ENCODE measurements around the gene CHI3L2. TPM values are rescaled to one million over a fixed set of nuclear protein-coding genes. Genes with fewer than 3 reads are reported as not detected.

CHI3L2 gene, protein sequence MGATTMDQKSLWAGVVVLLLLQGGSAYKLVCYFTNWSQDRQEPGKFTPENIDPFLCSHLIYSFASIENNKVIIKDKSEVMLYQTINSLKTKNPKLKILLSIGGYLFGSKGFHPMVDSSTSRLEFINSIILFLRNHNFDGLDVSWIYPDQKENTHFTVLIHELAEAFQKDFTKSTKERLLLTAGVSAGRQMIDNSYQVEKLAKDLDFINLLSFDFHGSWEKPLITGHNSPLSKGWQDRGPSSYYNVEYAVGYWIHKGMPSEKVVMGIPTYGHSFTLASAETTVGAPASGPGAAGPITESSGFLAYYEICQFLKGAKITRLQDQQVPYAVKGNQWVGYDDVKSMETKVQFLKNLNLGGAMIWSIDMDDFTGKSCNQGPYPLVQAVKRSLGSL
- total RNA-seq (2011; cell fraction: chromatin; rRNA removed; ENCODE audit: low replicate concordance), result not detected in 2 replicates
- total RNA-seq (2011; cell fraction: nucleolus; rRNA removed), result not detected in 2 replicates
- not detected in 2 replicates for total RNA-seq (2011; cell fraction: nucleoplasm; rRNA removed)
- total RNA-seq (2014; rRNA removed) (not detected in 2 replicates), total RNA-seq (2014; rRNA removed; fragmentation: Illumina TruSeq; extraction: Trizol) (not detected in 2 replicates), total RNA-seq (2015; rRNA removed; fragmentation: Illumina TruSeq; extraction: Trizol) (0.07 TPM in 1 of 2 replicates, not detected in the other), total RNA-seq (2021) (0.27 TPM in 1 of 2 replicates, not detected in the other), polyA plus RNA-seq (2011; rRNA removed) (0.05 and 0.15 TPM in 2 replicates), polyA plus RNA-seq (2014; fragmentation: Illumina TruSeq; extraction: Trizol) (not detected in 2 replicates), polyA plus RNA-seq (2014; fragmentation: Nextera tagmentation; extraction: Ambion mirVana) (not detected), polyA plus RNA-seq (2014; rRNA removed) (0.22 TPM in 1 of 2 replicates, not detected in the other), polyA minus RNA-seq (2011; rRNA and poly(A)+ RNA removed) (not detected in 2 replicates), Bru-seq, nascent RNA (percentile 12 among the genes with signal in this experiment), BruChase-seq, experiment 1, labeled RNA remaining after a 2-hour chase (percentile 34 among the genes with signal in this experiment), BruChase-seq, experiment 2, labeled RNA remaining after a 6-hour chase (percentile 33 among the genes with signal in this experiment)
- polyA plus RNA-seq (2011; cell fraction: cytosol; rRNA removed), result 0.19 TPM in 1 of 2 replicates, not detected in the other
- not detected in 2 replicates for polyA plus RNA-seq (2011; cell fraction: nucleus; rRNA removed)
- 0.12 and 0.15 TPM in 2 replicates for polyA plus RNA-seq (2012)
- not detected in 2 replicates for polyA minus RNA-seq (2011; cell fraction: cytosol; rRNA and poly(A)+ RNA removed)
- not detected in 2 replicates for polyA minus RNA-seq (2011; cell fraction: nucleus; rRNA and poly(A)+ RNA removed)
- long read RNA-seq, experiment 1, result 0 reads
- long read RNA-seq, experiment 2, result 0 reads
- long read RNA-seq, experiment 3, result 0 reads

DNA sequence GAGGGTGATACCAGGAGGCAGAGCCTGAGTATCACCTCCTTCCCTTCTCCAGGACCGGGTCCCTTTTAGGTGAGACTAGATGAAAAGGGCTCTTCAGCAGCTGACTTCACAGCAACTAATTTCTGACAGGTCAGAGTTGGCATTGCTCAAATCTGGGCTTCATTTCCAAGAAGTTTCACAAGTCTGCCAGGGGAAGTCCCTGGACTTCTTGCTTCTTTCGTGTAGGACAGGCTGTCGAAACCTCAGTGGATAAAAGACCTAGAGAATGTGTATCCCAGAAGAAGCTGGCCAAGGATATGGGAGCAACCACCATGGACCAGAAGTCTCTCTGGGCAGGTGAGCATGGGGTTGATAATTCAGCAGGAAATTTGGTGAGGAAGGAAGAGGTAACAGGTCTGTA is at the start of gene CHI3L2:
Gene CHI3L2, plus strand, starts transcription at position 280 of the 400 bp plus-strand sequence. Its CDS starts 17 bp downstream, at position 297.
- no TSS peak for BruUV-seq (replicated peaks)
- in situ Hi-C loops (cut with MboI) (loop anchor here (10.0 kb wide), 1 partner anchor 167 kb away; no protein-coding TSS in a partner anchor), intact Hi-C loops (cut with micrococcal nuclease) (no loop called here)
- no peak within 1 kb of the TSS for H2AFZ ChIP-seq (ENCODE audit: low read depth, low read length)
- H3K4me2 ChIP-seq (ENCODE audit: insufficient read depth, low read length), result no peak within 1 kb of the TSS
- no peak within 1 kb of the TSS for H3K27ac ChIP-seq (ENCODE audit: extremely low read depth, low read depth, low read length)
- DNase-seq (ENCODE audit: extremely low read depth in 1 of 4, low spot score in 3 of 4) (no peak), FAIRE-seq (no peak), ATAC-seq (no peak)
- POLR2A ChIA-PET, result no interaction called here
- WGBS (ENCODE audit: insufficient coverage, low coverage, missing lambda C conversion rate), result 0% methylated on average over 3 of the region's 3 CpGs
- H3K4me1 ChIP-seq (replicated peaks in 1 of 2; ENCODE audit: control insufficient read depth in 2 of 2, insufficient read depth in 2 of 2, low read length in 2 of 2), result no peaks in the 10 kb centered on the region; a peak in 1 of 5 replicates
- CTCF ChIA-PET (ENCODE audit: low intra/inter-chr PET ratio), result no interaction called here
- no peaks in the 10 kb centered on the region for H3K9me1 ChIP-seq (ENCODE audit: control insufficient read depth, insufficient read depth, low read length)
- H3K27me3 ChIP-seq (ENCODE audit: control insufficient read depth in 2 of 2, insufficient read depth in 2 of 2, low read length in 2 of 2), result peaks cover 16 to 19% of the 10 kb centered on the region in 2 experiments
- H3K9me3 ChIP-seq (replicated peaks; ENCODE audit: control insufficient read depth, insufficient read depth, low read depth, low read length), result no peaks in the 10 kb centered on the region
- peaks cover 2% of the 10 kb centered on the region; the same call in 1 of the 2 replicates for H4K20me1 ChIP-seq (replicated peaks; ENCODE audit: control insufficient read depth, insufficient read depth, low read length)
- no peak within 1 kb of the TSS for H3K4me3 ChIP-seq
- no peak within 1 kb of the TSS for H3K9ac ChIP-seq (ENCODE audit: insufficient read depth in 1 of 2, low read depth in 2 of 2, low read length in 2 of 2)
- H3K79me2 ChIP-seq (ENCODE audit: control insufficient read depth, insufficient read depth, low read length), result no peaks in the 10 kb centered on the region
- no peaks in the 10 kb centered on the region for H3K36me3 ChIP-seq (ENCODE audit: control insufficient read depth, insufficient read depth, low read length)
- TF ChIP-seq, protein P1, sequence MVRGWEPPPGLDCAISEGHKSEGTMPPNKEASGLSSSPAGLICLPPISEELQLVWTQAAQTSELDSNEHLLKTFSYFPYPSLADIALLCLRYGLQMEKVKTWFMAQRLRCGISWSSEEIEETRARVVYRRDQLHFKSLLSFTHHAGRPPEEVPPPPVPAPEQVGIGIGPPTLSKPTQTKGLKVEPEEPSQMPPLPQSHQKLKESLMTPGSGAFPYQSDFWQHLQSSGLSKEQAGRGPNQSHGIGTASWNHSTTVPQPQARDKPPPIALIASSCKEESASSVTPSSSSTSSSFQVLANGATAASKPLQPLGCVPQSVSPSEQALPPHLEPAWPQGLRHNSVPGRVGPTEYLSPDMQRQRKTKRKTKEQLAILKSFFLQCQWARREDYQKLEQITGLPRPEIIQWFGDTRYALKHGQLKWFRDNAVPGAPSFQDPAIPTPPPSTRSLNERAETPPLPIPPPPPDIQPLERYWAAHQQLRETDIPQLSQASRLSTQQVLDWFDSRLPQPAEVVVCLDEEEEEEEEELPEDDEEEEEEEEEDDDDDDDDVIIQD (CRISPR knock-in tag; IDR thresholded peaks at IDR 0.05), result no peak
- TF ChIP-seq ZNF165 (CRISPR knock-in tag; IDR thresholded peaks at IDR 0.05; ENCODE audit: borderline replicate concordance), result no peak
- TF ChIP-seq CHCHD3 (CRISPR knock-in tag; IDR thresholded peaks at IDR 0.05), result no peak
- TF ChIP-seq, protein P2, sequence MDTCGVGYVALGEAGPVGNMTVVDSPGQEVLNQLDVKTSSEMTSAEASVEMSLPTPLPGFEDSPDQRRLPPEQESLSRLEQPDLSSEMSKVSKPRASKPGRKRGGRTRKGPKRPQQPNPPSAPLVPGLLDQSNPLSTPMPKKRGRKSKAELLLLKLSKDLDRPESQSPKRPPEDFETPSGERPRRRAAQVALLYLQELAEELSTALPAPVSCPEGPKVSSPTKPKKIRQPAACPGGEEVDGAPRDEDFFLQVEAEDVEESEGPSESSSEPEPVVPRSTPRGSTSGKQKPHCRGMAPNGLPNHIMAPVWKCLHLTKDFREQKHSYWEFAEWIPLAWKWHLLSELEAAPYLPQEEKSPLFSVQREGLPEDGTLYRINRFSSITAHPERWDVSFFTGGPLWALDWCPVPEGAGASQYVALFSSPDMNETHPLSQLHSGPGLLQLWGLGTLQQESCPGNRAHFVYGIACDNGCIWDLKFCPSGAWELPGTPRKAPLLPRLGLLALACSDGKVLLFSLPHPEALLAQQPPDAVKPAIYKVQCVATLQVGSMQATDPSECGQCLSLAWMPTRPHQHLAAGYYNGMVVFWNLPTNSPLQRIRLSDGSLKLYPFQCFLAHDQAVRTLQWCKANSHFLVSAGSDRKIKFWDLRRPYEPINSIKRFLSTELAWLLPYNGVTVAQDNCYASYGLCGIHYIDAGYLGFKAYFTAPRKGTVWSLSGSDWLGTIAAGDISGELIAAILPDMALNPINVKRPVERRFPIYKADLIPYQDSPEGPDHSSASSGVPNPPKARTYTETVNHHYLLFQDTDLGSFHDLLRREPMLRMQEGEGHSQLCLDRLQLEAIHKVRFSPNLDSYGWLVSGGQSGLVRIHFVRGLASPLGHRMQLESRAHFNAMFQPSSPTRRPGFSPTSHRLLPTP (IDR thresholded peaks at IDR 0.05; ENCODE audit: borderline replicate concordance, extremely low read depth, insufficient read length), result no peak
- TF ChIP-seq ARID2 (IDR thresholded peaks at IDR 0.05), result no peak
- TF ChIP-seq ZNF184 (CRISPR knock-in tag; IDR thresholded peaks at IDR 0.05), result no peak
- TF ChIP-seq SMARCA5 (IDR thresholded peaks at IDR 0.05), result no peak
- no peak for TF ChIP-seq KLF16 (IDR thresholded peaks at IDR 0.05)
- TF ChIP-seq NFE2 (IDR thresholded peaks at IDR 0.05; ENCODE audit: low read depth), result no peak
- no peak for TF ChIP-seq POLR2A (conservative IDR thresholded peaks at IDR 0.05)
- TF ChIP-seq ZKSCAN8 (CRISPR knock-in tag; IDR thresholded peaks at IDR 0.05), result no peak
- no peak for TF ChIP-seq BCOR (IDR thresholded peaks at IDR 0.05)
- TF ChIP-seq, protein P3, sequence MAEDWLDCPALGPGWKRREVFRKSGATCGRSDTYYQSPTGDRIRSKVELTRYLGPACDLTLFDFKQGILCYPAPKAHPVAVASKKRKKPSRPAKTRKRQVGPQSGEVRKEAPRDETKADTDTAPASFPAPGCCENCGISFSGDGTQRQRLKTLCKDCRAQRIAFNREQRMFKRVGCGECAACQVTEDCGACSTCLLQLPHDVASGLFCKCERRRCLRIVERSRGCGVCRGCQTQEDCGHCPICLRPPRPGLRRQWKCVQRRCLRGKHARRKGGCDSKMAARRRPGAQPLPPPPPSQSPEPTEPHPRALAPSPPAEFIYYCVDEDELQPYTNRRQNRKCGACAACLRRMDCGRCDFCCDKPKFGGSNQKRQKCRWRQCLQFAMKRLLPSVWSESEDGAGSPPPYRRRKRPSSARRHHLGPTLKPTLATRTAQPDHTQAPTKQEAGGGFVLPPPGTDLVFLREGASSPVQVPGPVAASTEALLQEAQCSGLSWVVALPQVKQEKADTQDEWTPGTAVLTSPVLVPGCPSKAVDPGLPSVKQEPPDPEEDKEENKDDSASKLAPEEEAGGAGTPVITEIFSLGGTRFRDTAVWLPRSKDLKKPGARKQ (CRISPR knock-in tag; IDR thresholded peaks at IDR 0.05), result no peak
